GM18868 (cell line): ENCODE results near the gene SAMD5.

Experiments
- ATAC-seq: cut with Tn5 transposase; IDR thresholded peaks from one replicate; pipeline ENCODE4 v1.9.1; 2021; ENCODE audit warnings: mild to moderate bottlenecking, moderate library complexity; ENCODE audit not compliant: unreplicated experiment

The SAMD5 gene

DNA sequence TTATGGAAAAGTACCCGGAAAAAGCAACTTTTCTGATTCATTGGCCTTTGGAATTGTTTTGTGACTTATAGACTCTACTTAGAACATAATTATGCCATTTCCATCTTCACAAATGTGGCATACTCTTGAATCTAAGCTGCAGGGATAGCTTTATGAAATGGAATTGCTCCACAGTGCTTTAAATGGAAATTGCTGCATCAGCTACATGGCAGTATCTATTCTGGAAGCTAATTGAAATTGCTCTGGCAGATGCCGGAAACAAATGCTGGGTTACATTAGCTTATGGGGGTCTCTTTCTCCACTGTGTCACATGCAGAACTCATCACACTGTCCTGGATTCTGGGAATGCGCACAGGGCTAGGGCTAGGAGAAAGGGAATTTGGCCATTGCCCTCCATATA, 108.9 kb downstream of the SAMD5 start:
- ATAC-seq: no peak

DNA sequence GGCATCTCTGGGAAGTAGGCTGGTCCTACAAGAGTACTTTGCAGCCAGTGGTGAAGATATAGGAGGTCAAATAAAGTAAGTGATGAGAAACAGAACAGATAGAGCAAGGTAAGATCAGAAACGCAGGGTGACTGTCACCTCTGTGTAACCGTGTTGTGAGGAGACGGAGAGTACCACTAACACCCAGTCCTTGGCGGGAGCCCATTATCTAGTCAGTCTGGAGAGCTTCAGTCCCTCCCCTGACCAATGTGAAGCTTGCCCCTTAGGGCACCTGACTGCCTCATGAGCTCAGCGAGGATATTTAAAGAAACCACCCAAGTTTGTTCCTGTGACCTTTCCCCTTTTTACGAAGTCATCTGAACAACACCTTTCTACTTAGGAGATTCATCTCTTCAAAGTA, 110.0 kb downstream of the SAMD5 start:
- ATAC-seq: no peak

GRCh38 chr6:147618927-147619326, 110.4 kb downstream of the SAMD5 start:
- ATAC-seq: no peak
